Measurements from ENCODE around the gene PC. TPM values are rescaled to one million over a fixed set of nuclear protein-coding genes. Genes with fewer than 3 reads are reported as not detected.

Gene PC
- total RNA-seq, 2 donors from 2014 or later = 5.5 to 11.6 TPM

- intact Hi-C loops (cut with DNase I) = no loop called here
- peak; percentile 82 for DNase-seq (ENCODE audit: low spot score)
Observed at GRCh38 chr11:66851698-66852465, 106.3 kb downstream of the PC start.

- DNase-seq (ENCODE audit: low spot score) = peak; percentile 54
- intact Hi-C loops (cut with DNase I) = no loop called here
Observed at GRCh38 chr11:66851239-66851596, 107.0 kb downstream of the PC start.

GRCh38 chr11:66850588-66851238 lies 107.5 kb downstream of the PC start:
- peak; percentile 73 for DNase-seq (ENCODE audit: low spot score)
- intact Hi-C loops (cut with DNase I) = no loop called here

- DNase-seq (ENCODE audit: low spot score) = no peak
- intact Hi-C loops (cut with DNase I) = no loop called here
Observed at GRCh38 chr11:66850235-66850587, 108.0 kb downstream of the PC start.

- intact Hi-C loops (cut with DNase I) = no loop called here
- DNase-seq (ENCODE audit: low spot score) = peak; percentile 78
Observed at GRCh38 chr11:66849501-66850234, 108.5 kb downstream of the PC start.

- DNase-seq (ENCODE audit: low spot score) = no peak
- intact Hi-C loops (cut with DNase I) = no loop called here
Observed at GRCh38 chr11:66848671-66849500, 109.3 kb downstream of the PC start.

GRCh38 chr11:66847461-66848232 lies 110.5 kb downstream of the PC start:
- DNase-seq (ENCODE audit: low spot score) = no peak
- intact Hi-C loops (cut with DNase I) = no loop called here

GRCh38 chr11:66846671-66847091 lies 111.5 kb downstream of the PC start:
- DNase-seq (ENCODE audit: low spot score) = no peak
- intact Hi-C loops (cut with DNase I) = no loop called here

GRCh38 chr11:66845876-66846212 lies 112.3 kb downstream of the PC start:
- intact Hi-C loops (cut with DNase I) = no loop called here
- no peak for DNase-seq (ENCODE audit: low spot score)

- no peak for DNase-seq (ENCODE audit: low spot score)
- intact Hi-C loops (cut with DNase I) = no loop called here
Observed at GRCh38 chr11:66845143-66845875, 112.9 kb downstream of the PC start.

- intact Hi-C loops (cut with DNase I) = no loop called here
- no peak for DNase-seq (ENCODE audit: low spot score)
Observed at GRCh38 chr11:66844496-66845142, 113.6 kb downstream of the PC start.

- DNase-seq (ENCODE audit: low spot score) = no peak
- intact Hi-C loops (cut with DNase I) = no loop called here
Observed at GRCh38 chr11:66843776-66844495, 114.2 kb downstream of the PC start.

GRCh38 chr11:66842896-66843775 lies 115.0 kb downstream of the PC start, which contains the start of gene RCE1:
TSS of gene RCE1 (plus strand) at chr11:66843441. CDS start at chr11:66843456, 15 bp downstream.
- intact Hi-C loops (cut with DNase I) = no loop called here

GRCh38 chr11:66842501-66842895 lies 115.7 kb downstream of the PC start:
- DNase-seq (ENCODE audit: low spot score) = no peak
- intact Hi-C loops (cut with DNase I) = no loop called here

More at GRCh38 chr11:66842896-66843775, 115.0 kb downstream of the PC start, which contains the start of gene RCE1:
- peak; percentile 98 for DNase-seq (ENCODE audit: low spot score)

- intact Hi-C loops (cut with DNase I) = no loop called here
- no peak for DNase-seq (ENCODE audit: low spot score)
Observed at GRCh38 chr11:66841861-66842260, 116.3 kb downstream of the PC start.

Data from posterior vena cava (tissue), 2 donors.